Islet precursor cell (in vitro differentiated cells): ENCODE data around the gene GNG2.
A peak's percentile ranks its signal among the peaks of the same experiment; 100 is the strongest.
"Not testable (repeated sequence)": the region's sequence is repeated elsewhere in the genome, so short reads cannot be mapped to it uniquely, and the experiment has no call there.

Experiments
- DNase-seq: peaks from one replicate; pipeline ENCODE4 v3.0.0-alpha.2; 2018

The GNG2 gene

GRCh38 chr14:51895375-51895774, 35.0 kb downstream of the GNG2 start:
- DNase-seq: no peak

DNA sequence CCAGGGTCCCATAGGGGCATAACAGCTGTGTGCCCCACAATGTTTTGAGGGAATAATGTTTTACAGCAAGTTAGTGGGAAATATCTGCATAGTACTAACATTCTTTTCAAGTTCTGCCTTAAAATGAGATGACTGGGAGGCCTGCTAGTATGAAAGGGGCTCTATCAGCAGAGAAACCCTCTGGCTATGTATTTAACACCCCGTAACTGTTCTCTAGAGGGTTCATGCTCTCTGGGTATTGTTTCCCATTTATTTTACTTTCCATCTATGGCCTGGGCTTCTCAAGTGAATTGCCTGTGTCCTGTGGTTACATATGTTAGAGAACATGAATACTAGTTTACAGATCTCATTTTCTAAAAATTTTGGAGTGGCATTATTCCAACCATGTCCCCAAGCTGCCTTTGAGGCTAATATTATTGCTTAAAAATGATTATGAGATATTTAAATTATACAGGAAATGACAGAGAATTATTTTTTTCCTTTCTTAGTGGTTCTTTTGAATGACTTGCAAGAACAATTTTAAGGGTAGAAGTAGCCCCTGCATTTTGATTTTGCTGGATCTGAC, 37.5 kb downstream of the GNG2 start:
- DNase-seq: no peak

- DNase-seq: no peak
These were observed 41.1 kb downstream of the GNG2 start for GRCh38 chr14:51901475-51902024.

DNA sequence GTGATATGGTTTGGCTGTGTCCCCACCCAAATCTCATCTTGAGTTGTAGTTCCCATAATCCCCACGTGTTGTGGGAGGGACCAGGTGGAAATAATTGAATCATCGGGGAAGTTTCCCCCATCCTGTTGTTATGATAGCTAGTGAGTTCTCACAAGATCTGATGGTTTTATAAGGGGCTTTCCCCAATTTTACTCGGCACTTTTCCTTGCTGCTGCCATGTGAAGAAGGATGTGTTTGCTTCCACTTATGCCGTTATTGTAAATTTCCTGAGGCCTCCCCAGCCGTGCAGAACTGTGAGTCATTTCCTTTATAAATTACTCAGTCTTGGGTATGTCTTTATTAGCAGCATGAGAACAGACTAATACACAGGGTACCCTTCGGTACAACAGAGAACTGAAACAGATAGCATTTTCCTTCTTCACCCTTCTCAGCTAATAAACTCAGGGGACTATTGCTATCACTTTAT, 45.3 kb downstream of the GNG2 start:
- DNase-seq: not testable (repeated sequence)

DNA sequence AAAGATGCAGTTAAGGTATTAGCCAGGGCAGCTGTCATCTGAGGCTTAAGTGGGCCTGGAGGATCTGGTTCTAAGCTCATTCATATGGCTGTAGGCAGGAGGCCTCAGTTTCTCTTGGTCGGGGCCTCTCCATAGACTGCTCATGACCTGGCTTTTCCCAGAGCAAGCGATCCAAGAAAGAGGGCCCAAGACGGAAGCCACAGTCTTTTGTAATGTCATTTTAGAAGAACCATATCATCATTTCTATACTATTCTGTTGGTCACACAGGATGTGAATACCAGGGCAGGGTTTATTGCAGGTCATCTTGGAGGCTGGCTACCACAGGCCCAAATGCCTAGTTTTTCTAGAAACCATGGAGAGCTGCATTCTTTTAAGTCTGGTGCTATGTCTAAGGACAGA, 47.7 kb downstream of the GNG2 start:
- DNase-seq: no peak

- DNase-seq: peak; percentile 59
These were observed 51.8 kb downstream of the GNG2 start for GRCh38 chr14:51912112-51912786.

- DNase-seq: no peak
These were observed 53.9 kb downstream of the GNG2 start for GRCh38 chr14:51914310-51914709.

DNA sequence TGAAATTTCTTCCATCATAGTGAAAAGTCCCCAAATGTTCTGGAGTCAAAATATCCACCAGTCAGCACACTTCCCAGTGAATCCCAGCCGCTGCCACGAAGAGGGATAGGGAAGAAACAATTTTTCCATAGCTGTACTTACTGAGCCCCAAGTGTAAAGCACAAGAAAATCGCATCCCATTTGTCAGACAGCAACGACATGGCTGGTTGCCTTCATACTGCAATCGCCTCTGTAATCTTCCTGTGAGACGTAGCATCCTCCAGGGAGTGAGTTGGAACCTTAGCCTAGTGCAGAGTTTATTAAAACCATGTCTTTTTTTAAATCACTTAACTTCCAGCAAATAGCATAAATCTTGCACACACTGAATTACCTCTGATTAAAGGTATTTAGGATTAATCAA, 56.8 kb downstream of the GNG2 start:
- no peak for DNase-seq

DNA sequence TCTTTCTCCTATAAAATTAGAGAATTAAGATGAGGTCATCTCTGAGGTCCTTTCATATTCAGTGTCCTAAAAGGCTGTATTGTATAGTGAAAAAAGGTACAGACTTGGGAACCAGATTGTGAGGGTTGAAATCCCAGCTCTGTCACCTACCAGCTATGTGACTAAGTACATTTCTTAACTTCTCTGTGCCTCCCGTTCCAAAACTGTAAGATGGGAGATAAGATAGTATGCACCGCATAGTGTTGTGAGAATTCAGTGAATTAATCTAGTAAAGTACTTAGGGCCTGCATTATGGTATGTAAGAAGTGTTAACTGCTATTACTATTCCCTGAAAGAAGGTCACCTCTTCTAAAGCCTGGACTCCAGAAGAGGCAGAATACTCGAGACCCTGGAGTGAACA, 60.6 kb downstream of the GNG2 start:
- DNase-seq: no peak

DNA sequence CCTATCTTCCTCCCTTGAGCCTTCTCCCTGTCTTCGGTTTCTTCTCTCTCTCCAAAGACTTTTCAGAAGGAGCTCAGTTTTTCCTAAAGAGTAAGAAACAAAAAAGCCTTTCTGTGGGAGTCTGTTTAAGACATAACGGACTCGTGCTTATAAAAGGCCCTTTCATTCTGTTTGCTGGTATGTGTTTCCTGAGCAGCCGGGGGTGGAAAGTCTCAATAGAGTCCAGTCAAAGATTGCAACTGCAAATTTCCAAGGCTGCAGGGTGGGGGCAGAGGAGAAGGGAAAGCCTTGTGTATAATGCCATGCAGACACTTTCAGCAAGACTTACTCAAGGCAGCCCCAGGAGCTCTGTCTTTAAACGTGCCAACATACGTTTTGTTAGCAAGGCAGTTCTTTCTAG, 62.2 kb downstream of the GNG2 start:
- DNase-seq: peak; percentile 80

DNA sequence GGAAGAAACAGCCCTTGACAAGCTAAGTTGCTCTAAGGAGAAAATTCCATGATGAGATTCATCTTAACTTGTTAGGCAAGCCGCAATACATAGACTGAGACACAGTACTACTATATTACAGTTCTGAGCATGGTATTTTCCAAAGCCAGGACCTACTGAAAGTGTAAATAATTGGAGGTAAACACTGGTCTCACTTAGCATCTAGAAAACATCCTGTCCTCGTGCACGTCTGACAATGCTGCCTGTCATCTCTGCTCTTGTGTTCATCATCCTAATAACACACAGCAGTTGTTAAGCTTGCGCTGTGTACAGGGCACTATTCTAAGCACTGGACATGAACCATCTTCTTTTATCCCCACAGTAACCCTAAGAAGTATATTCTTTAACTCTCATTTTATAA, 64.2 kb downstream of the GNG2 start:
- no peak for DNase-seq

- no peak for DNase-seq
These were observed 65.6 kb downstream of the GNG2 start for GRCh38 chr14:51925980-51926379.

DNA sequence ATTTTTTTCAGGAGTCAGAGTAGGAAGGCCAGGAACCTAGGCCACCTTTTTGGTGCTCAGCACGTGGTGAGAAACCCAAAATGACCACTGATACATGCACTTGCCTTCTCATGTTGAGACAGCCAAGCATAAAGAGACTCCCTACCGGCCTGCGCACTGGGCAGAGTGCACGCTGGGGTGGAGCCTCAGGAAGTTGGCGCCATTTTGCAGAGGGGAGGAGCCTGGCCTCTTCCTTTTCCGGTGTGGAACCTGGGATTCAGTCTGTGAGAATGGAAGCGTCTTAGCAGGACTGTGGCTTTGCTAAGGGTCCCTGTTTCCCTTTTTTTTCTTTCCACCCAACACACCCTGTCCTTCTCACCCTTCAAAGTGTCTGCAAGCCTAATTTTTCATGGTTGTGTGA, 66.0 kb downstream of the GNG2 start:
- no peak for DNase-seq

DNA sequence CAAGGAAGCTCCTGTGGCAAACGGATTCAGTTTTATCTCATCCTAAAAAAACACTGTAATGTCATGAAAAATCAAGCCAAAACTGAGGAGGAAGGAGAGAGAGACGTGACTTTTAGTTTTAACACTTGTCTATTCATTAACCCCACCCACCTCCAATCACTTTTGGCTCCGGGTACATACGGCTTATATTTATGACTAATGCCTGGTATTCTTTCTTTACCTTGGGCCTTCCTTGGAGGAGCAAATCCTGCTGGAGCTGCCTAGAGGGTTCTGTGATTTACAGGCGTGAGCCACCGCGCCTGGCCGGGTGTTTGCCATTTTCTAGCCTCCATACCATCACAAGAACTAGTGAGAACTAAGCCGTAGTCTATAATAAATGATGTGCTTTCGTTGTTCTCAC, 68.2 kb downstream of the GNG2 start:
- no peak for DNase-seq

DNA sequence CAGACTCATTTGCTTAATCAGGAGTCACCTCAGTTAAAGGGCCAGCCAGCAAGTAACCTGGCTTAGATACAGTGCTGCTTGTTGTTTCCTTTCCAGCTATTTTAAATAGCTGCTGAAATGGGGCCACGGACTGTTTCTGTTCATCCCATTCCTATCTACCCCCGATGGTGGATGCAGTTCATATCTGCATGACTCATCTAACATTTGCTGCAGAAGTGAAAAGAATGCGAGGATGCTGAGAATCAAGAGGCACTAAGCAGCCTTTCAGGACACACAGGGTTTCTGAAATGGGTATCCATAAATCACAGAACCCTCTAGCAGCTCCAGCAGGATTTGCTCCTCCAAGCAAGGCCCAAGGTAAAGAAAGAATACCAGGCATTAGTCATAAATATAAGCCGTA, 68.8 kb downstream of the GNG2 start:
- DNase-seq: no peak

- DNase-seq: no peak
These were observed 69.7 kb downstream of the GNG2 start for GRCh38 chr14:51929910-51930682.

GRCh38 chr14:51931308-51931707, 70.9 kb downstream of the GNG2 start:
- no peak for DNase-seq

GRCh38 chr14:51933191-51933590, 72.8 kb downstream of the GNG2 start:
- no peak for DNase-seq

GRCh38 chr14:51938137-51938536, 77.7 kb downstream of the GNG2 start:
- no peak for DNase-seq

DNA sequence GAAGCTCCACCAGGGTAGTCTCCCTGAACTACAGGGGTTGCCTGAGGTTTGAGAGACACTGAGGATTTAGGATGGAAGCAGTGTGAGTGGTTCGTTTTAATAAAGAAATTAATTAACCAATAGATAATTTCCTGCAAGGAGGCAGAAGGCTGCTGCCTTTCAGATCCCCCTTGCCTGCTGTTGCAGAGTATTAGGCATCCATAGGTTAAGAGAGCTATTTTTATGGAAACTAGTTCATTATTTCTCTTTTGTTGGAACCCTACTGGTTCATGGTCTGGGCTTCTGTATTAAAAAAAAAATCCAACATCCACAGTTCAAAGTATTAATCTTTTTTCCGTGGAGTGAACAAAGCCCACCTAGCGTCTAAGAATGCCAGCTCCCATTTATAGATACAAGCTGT, 78.4 kb downstream of the GNG2 start:
- DNase-seq: no peak

DNA sequence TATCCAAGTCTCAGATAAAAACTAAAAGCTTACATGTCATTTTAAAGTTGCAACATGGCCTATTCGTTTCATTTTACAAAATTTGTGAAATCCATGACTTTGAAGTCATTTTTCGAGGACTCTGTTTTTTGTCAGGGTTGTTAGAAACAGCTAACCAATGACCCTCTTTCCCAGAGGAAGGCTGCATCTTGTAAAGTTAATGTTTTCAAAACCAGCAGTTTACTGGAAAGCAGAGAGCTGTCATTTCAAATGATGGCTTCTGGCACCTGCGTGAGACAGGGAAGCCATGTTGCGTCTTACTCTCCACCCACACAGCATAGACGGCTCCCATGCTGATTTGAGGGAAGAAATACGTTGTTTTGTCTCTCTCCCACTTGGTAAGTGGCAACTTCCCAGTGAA, 78.8 kb downstream of the GNG2 start:
- DNase-seq: no peak

- no peak for DNase-seq
These were observed 79.4 kb downstream of the GNG2 start for GRCh38 chr14:51939755-51940301.

GRCh38 chr14:51942971-51943370, 82.6 kb downstream of the GNG2 start:
- no peak for DNase-seq

DNA sequence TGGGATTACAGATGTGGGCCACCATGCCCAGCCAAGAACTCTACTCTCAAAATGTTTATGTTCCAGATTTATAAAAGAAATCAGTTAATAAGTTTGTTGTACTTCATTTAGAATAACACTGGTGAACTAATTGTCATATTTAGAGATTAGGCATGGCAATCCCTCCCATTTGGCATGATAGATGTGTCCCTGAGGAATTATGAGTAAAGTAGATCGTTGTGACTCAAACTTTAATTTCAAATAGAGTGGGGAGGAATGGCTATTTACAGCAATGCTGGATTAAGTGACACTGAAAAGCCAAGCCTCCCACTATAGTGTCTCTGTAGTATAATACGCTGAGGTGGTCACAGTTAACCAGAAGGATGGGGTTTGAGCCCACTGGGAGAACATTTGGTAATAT, 89.6 kb downstream of the GNG2 start:
- DNase-seq: no peak
